Chondrocyte (in vitro differentiated cells): ENCODE data around the gene KCNQ4. TPM values are rescaled to one million over a fixed set of nuclear protein-coding genes. Genes with fewer than 3 reads are reported as not detected.

Experiments
- DNase-seq: peaks from one replicate; pipeline ENCODE4 v3.0.0; 2021; ENCODE audit warnings: mixed read lengths, low spot score
- H3K27ac Mint-ChIP-seq: one replicate; pipeline ENCODE4 v1.8.0; 2021; ENCODE audit warnings: mild to moderate bottlenecking, moderate library complexity, mixed read lengths; ENCODE audit not compliant: unreplicated experiment
- H3K27me3 Mint-ChIP-seq: 2 replicates; pipeline ENCODE4 v1.8.0; 2021; ENCODE audit warnings: low read depth, mixed read lengths
- H3K36me3 Mint-ChIP-seq: 2 replicates; pipeline ENCODE4 v1.8.0; 2021; ENCODE audit warnings: low read depth, mixed read lengths
- H3K4me1 Mint-ChIP-seq: 2 replicates; pipeline ENCODE4 v1.8.0; 2021; ENCODE audit warnings: low read depth, mild to moderate bottlenecking, mixed read lengths
- H3K4me3 Mint-ChIP-seq: one replicate; pipeline ENCODE4 v1.8.0; 2021; ENCODE audit warnings: mild to moderate bottlenecking, moderate library complexity, mixed read lengths; ENCODE audit not compliant: unreplicated experiment
- H3K9me3 Mint-ChIP-seq: 2 replicates; pipeline ENCODE4 v1.8.0; 2021; ENCODE audit warnings: low read depth, mixed read lengths
- total RNA-seq: library from RNA; stranded (reverse); gene quantifications from 3 replicates; pipeline ENCODE4 v1.2.1, GENCODE V29; 2021
- TF ChIP-seq, protein P1 (sequence below): fragments of 200-600 bp; sonication (generic); IDR thresholded peaks from 2 replicates; pipeline ENCODE4 v1.5.0; 2021; ENCODE audit warnings: antibody characterized with exemption, mild to moderate bottlenecking, moderate library complexity

The KCNQ4 gene
- total RNA-seq, 1 donor from 2014 or later: 3.4 TPM

DNA sequence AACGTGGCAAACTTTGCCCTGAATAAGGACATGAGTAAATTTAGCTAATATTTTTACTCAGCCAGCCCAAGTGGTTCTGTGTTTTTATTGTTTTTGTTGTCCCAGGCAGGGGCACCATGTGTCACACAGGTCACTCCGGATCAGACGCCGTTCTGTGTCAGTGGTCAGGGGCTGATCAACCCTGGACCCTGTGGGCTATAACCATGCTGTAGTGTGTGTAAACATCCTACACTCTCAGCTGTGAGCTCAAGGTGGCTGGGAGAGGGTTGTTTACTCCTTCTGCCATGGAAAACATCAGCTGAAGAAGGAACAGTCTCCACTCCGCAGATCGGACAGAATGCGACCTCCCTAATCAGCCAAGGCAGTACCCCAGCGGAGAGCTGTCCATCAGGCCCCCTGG, 26.5 kb upstream of the KCNQ4 start:
- no peak overlapping the region for H3K27ac Mint-ChIP-seq
- peaks cover 38% of the 10 kb centered on the region for H3K36me3 Mint-ChIP-seq
- H3K4me3 Mint-ChIP-seq: no peak overlapping the region

GRCh38 chr1:40758004-40758403, 25.6 kb upstream of the KCNQ4 start:
- Mint-ChIP-seq H3K4me3 (no peak overlapping the region), H3K36me3 (peaks cover 37% of the 10 kb centered on the region), H3K9me3 (no peaks in the 10 kb centered on the region), H3K27ac (no peak overlapping the region), H3K27me3 (no peaks in the 10 kb centered on the region), H3K4me1 (no peaks in the 10 kb centered on the region)
- DNase-seq: no peak
- TF ChIP-seq, protein P1, sequence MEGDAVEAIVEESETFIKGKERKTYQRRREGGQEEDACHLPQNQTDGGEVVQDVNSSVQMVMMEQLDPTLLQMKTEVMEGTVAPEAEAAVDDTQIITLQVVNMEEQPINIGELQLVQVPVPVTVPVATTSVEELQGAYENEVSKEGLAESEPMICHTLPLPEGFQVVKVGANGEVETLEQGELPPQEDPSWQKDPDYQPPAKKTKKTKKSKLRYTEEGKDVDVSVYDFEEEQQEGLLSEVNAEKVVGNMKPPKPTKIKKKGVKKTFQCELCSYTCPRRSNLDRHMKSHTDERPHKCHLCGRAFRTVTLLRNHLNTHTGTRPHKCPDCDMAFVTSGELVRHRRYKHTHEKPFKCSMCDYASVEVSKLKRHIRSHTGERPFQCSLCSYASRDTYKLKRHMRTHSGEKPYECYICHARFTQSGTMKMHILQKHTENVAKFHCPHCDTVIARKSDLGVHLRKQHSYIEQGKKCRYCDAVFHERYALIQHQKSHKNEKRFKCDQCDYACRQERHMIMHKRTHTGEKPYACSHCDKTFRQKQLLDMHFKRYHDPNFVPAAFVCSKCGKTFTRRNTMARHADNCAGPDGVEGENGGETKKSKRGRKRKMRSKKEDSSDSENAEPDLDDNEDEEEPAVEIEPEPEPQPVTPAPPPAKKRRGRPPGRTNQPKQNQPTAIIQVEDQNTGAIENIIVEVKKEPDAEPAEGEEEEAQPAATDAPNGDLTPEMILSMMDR: no peak

More for the DNA sequence above, 26.5 kb upstream of the KCNQ4 start:
- H3K4me1 Mint-ChIP-seq: no peaks in the 10 kb centered on the region
- no peaks in the 10 kb centered on the region for H3K27me3 Mint-ChIP-seq
- no peak for DNase-seq
- H3K9me3 Mint-ChIP-seq: no peaks in the 10 kb centered on the region
- TF ChIP-seq, protein P1: no peak

DNA sequence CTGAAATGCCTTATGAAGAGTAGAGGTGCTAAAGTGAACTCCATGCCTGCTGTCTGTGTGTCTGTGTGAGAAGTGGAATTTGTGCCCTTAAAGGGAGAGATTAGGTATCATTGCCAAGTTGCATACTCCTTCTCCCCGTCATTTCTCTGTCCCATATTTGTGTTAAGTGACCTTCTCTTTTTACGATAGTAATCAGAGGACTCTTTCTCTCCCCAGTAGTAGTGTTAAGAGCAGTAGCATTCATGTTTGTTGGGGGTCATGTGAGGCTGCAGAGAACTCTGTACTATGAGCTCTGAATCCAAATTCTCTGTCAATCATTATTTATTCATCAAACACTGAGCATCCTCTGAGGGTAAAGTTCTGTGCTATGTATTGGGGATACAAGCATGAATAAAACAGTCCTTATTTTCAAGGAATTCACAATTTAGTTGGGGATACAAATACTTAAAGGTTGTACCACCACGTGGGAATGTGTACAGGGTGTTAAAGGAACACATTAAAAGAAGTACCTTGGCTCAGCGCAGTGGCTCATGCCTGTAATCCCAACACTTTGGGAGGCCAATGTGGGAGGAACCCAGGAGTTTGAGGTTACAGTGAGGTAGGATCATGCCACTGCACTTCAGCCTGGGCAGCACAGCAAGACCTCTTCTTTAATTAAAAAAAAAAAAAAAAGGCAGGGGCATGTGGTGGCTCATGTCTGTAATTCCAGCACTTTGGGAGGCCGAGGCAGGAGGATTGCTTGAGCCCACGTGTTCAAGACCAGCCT, 24.8 kb upstream of the KCNQ4 start:
- H3K27me3 Mint-ChIP-seq: no peaks in the 10 kb centered on the region
- H3K9me3 Mint-ChIP-seq: no peaks in the 10 kb centered on the region
- H3K4me3 Mint-ChIP-seq: no peak overlapping the region
- DNase-seq: no peak
- H3K27ac Mint-ChIP-seq: no peak overlapping the region
- TF ChIP-seq, protein P1: no peak
- no peaks in the 10 kb centered on the region for H3K4me1 Mint-ChIP-seq
- H3K36me3 Mint-ChIP-seq: peaks cover 36% of the 10 kb centered on the region

DNA sequence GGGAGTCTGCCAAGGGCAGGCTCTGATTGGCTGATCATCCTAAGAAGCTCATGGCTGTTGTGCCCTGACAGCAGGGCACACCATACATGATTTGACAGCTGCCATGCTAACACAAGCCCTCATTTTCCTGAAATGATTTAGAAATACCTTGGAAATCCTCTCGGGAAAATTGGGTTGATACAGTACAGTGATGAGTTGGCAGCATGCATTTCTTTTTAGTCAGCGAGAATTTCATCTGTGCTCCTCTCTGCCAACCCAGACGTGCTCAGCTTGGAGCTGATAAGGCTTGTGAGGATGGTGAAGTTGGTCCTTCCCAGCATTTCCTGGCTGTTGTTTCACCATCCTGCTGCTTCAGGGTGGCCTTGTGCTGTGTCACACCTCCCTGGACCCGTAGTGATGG, 22.6 kb upstream of the KCNQ4 start:
- no peaks in the 10 kb centered on the region for H3K4me1 Mint-ChIP-seq

GRCh38 chr1:40762144-40762923, 21.3 kb upstream of the KCNQ4 start:
- no peaks in the 10 kb centered on the region for H3K27me3 Mint-ChIP-seq
- no peak overlapping the region for H3K27ac Mint-ChIP-seq
- no peak for DNase-seq
- TF ChIP-seq, protein P1: no peak
- H3K36me3 Mint-ChIP-seq: peaks cover 35% of the 10 kb centered on the region
- peaks cover 3% of the 10 kb centered on the region for H3K4me1 Mint-ChIP-seq
- H3K9me3 Mint-ChIP-seq: no peaks in the 10 kb centered on the region
- no peak overlapping the region for H3K4me3 Mint-ChIP-seq

More for the DNA sequence above, 22.6 kb upstream of the KCNQ4 start:
- Mint-ChIP-seq H3K9me3 (no peaks in the 10 kb centered on the region), H3K36me3 (peaks cover 28% of the 10 kb centered on the region), H3K27me3 (no peaks in the 10 kb centered on the region), H3K27ac (no peak overlapping the region), H3K4me3 (no peak overlapping the region)
- TF ChIP-seq, protein P1: no peak
- DNase-seq: no peak
